ENCODE data around the gene ITK.

The ITK gene

DNA sequence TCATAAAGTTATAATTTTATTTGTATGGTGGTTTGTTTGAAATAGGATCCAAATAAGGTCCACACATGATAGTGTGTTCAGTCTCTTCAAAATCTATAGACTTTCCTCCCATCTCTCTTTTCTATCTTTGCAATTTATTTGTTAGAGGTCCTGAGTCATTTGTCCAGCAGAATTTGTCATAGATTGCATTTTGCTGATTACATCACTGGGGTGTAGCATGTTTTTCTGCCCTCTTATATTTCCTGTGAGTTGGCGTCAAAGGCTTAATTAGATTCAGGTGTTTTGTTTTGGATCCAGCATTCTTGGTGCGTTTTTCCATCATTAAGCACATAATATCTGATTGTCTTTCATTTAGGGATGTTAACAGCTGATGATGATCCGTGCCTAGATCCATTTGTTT is 100.3 kb downstream of the ITK start:
- TF ChIP-seq, protein P1, sequence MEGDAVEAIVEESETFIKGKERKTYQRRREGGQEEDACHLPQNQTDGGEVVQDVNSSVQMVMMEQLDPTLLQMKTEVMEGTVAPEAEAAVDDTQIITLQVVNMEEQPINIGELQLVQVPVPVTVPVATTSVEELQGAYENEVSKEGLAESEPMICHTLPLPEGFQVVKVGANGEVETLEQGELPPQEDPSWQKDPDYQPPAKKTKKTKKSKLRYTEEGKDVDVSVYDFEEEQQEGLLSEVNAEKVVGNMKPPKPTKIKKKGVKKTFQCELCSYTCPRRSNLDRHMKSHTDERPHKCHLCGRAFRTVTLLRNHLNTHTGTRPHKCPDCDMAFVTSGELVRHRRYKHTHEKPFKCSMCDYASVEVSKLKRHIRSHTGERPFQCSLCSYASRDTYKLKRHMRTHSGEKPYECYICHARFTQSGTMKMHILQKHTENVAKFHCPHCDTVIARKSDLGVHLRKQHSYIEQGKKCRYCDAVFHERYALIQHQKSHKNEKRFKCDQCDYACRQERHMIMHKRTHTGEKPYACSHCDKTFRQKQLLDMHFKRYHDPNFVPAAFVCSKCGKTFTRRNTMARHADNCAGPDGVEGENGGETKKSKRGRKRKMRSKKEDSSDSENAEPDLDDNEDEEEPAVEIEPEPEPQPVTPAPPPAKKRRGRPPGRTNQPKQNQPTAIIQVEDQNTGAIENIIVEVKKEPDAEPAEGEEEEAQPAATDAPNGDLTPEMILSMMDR (IDR thresholded peaks at IDR 0.05; ENCODE audit: control insufficient read depth, extremely low read depth, insufficient read depth) = no peak
- DNase-seq (ENCODE audit: low read depth) = no peak
- no peak overlapping the region for H3K4me3 ChIP-seq (ENCODE audit: low read depth, low read length)

DNA sequence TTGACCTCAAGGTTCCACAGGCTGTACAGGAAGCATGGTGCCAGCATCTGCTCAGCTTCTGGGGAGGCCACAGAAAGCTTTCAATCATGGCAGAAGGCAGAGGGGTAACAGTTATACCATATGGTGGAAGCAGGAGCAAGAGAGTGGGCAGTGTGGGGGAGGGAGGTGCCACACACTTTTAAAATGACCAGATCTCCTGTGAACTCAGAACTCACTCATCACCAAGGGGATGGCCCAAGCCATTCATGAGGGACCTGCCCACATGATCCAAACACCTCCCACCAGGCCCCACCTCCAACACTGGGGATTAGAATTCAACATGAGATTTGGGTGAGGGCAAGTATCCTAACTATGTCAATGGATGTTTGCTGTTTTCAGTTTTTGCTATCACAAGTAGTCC is 101.5 kb downstream of the ITK start:
- TF ChIP-seq, protein P1 (IDR thresholded peaks at IDR 0.05; ENCODE audit: control insufficient read depth, extremely low read depth, insufficient read depth) = no peak
- H3K4me3 ChIP-seq (ENCODE audit: low read depth, low read length) = no peak overlapping the region
- DNase-seq (ENCODE audit: low read depth) = no peak

DNA sequence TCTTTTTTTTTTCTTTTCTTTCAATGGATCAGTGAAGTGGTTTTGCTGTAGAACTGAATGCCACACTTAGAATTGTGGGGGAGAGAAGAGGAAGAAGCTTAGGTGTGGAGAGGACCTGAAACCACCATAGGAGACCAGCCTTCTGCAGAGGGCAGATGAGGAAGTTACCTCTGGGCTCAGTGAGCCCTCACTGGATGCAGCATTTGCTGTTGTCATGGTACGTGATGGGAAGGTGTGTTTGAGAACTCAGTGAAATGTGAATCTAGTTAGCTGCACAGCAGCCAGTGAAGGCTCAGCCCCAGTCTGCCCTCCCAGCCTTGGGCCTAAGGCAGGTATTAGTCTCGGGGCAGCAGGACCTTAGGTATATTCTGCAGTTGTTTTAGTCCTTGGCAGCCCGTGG is 102.8 kb downstream of the ITK start:
- no peak for DNase-seq (ENCODE audit: low read depth)
- TF ChIP-seq, protein P1 (IDR thresholded peaks at IDR 0.05; ENCODE audit: control insufficient read depth, extremely low read depth, insufficient read depth) = no peak
- no peak overlapping the region for H3K4me3 ChIP-seq (ENCODE audit: low read depth, low read length)

DNA sequence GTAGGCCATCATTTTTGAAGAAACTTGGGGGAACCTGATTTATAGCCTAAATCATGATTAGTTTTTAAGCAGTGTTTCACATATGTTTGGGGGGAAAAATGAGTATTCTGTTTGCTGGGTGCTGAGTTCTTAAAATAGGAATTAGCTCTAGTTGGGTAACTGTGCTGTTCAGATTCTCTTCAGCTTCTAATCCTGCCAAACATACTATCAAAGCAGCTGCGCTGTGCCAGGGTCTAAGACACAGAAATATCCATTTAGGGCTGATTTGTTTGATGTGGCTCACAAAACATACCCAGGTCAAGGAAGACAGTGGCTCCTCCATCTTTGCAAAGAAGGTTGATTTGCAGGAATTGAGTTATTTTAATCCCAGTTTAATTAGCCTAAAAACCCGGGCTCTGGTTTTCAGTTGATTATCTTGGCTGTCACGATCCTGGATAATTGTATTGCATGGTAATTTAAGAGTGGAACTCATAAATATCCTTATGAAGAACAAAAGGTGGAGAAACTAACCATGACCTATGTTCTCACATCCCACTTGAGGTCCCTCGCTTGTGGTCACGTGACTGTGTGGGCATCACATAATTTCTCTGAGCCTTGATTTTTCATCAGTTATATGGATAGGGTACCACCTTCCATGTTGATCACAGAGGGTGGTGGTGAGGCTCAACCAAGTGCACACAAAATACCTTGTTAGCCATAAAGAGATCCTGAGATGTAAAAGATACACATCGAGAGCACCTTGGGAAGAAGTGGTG is 104.0 kb downstream of the ITK start:
- H3K4me3 ChIP-seq (ENCODE audit: low read depth, low read length) = no peak overlapping the region
- TF ChIP-seq, protein P1 (IDR thresholded peaks at IDR 0.05; ENCODE audit: control insufficient read depth, extremely low read depth, insufficient read depth) = no peak
- DNase-seq (ENCODE audit: low read depth) = no peak

DNA sequence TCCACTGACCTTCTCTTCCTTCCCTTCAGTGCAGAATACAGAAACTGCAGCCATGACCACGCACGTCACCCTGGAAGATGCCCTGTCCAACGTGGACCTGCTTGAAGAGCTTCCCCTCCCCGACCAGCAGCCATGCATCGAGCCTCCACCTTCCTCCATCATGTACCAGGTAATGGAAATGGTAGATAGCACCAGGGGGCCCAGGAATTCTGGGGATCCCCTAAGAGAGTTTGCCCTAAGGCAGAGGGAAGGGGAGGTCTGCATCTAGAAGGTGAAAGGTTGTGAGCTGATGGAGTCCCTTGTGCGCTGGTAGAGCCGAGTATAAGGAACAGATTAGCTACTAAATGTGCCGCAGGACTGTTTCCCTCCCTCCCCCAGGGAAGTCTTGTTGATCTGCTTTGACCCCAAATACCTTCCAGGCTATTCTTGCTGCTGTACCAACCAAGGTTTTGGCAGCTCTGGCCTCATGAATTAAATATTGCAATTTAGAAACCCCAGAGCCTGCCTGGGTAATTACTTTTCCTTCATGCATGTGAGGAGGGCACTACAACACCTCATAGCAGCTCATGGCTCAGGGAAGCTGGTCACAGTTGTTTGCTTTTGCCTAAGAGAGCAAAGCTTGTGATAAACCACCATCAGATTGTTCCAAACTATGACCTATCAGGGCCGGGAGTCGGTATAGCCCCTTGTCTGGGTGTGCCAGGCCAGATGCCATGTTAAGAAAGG is 104.8 kb downstream of the ITK start:
- DNase-seq (ENCODE audit: low read depth) = no peak
- TF ChIP-seq, protein P1 (IDR thresholded peaks at IDR 0.05; ENCODE audit: control insufficient read depth, extremely low read depth, insufficient read depth) = no peak
- no peak overlapping the region for H3K4me3 ChIP-seq (ENCODE audit: low read depth, low read length)

DNA sequence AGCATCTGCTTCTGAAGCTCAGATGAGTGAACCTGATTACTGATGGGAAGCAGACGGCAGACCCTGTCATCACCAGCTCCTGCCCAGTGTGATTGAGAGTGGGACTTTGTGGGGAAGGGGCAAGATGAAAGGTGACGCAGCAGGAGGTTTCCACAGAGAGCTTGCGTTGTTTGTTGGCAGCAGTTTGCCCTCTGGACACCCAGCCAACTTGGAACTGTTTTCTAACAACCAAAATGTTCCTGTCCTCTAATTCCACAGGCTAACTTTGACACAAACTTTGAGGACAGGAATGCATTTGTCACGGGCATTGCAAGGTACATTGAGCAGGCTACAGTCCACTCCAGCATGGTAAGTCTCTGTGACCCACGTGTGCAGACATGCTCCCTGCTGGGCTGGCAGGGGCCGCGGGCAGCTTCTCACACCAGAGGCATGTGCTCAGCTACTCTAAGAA is 106.1 kb downstream of the ITK start:
- DNase-seq (ENCODE audit: low read depth) = no peak
- no peak overlapping the region for H3K4me3 ChIP-seq (ENCODE audit: low read depth, low read length)
- TF ChIP-seq, protein P1 (IDR thresholded peaks at IDR 0.05; ENCODE audit: control insufficient read depth, extremely low read depth, insufficient read depth) = no peak
